Measurements from ENCODE around the gene SRGN.

The SRGN gene

DNA sequence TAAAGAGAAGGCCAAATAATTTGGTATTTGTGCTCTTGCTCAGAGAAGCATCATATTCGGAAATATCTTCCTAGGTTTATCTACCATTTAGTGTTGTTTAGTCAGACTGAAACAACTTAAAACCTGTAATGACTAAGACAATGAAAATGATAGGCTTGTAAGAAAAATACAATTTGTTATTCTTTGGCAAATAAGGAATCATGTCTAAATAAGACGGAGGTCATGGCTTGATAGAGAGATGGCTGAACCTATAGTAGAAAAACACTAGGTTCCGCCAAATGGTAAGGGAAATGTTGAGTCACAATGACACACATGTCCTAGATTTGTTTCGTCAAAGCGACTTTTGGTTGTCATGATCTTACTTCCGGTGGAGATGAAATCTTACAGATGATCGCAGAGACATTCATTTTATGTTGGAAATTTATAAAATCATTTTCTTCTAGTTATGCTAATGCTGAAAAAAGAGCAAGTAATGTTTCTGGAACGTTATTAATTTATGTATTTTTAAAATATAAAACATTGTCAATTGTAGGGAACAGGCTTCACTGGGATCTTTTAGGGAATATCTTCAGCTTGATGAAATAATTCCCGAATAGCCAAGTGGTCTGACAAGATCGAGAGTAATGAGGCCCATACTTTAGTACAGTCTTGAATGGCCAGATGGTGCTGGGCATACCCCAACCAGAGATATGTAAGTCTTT lies 1.0 kb downstream of the SRGN start:
- FAIRE-seq (peak; percentile 64), DNase-seq (ENCODE audit: extremely low spot score, insufficient read length, low read depth) (no peak)

DNA sequence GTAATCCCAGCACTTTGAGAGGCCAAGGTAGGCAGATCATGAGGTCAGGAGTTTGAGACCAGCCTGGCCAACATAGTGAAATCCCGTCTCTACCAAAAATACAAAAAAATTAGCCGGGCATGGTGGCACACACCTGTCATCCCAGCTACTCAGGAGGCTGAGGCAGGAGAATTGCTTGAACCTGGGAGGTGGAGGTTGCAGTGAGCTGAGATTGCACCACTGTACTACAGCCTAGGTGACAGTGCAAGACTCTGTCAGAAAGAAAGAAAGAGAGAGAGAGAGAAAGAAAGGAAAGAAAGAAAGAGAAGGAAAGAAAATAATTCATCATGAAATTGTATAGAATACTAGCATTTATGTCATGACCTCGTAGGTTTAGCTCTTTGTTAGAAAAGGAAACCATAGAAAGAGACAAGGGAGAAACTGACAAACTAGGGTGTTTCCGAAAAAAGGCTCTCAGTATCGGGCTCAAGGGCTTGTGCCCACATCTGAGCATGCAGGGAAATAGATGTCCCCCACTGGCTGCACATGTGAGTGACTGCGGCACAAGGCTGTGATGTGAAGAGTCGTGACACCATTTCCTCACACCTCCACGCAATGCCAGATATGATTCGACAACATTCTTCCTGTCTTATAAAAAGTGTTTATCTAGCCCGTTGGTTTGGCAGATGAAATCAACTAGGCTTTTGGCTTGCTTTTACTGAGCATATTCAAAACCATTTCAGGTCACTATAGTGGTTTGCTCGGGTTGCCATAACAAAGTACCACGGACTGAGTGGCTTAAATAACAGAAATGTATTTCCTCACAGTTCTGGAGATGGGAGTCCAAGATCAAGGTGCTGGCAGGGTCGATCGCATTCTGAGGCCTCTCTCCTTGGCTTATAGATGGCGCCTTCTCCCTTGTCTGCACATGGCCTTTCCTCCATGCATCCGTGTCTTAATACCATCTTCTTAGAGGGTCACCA lies 2.0 kb downstream of the SRGN start:
- FAIRE-seq = peak; percentile 82

DNA sequence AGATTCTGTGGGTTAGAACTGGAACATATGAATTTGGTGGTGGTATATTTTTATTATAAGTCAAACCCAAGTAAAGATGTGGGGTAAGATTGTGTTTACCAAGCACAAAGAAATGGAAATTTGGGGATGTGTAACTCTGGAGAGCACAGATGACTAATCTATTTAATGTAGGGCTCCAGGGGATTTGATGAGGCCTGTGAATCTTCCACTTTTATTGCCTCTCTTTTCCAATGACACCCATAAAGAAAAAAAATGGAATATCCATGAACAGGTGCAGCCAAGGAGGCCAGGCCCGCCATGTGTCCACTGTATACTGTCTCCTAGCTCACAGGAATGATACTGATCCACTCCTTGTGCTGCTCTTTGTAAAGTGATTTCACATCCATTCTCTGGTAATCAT lies 2.8 kb downstream of the SRGN start:
- FAIRE-seq (no peak), DNase-seq (ENCODE audit: extremely low spot score, insufficient read length, low read depth) (no peak)

More for the DNA sequence above, 2.0 kb downstream of the SRGN start:
- DNase-seq (ENCODE audit: extremely low spot score, insufficient read length, low read depth) = peak; percentile 11

DNA sequence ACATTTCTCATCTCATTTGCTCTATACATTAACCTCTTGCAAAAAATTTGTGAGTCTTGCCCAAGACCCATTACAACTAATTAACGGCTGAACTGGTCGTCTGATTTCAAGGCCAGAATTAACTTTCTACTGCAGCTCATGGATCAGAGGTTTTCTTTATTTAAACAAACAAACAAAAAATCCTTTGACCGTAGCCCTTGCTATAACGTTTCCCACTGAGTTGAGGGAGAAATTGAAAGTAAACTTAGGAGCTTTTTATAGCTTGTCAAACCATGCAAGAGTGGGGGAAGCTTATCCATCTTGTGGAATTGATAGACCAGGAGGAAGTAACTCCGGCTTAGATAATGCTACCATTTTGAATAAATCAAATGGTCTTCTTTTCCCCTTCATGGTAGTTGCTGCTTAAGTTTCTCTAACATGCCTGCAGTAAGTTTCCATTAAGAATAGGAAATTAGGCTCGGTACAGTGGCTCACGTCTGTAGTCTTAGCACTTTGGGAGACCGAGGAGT lies 3.3 kb downstream of the SRGN start:
- FAIRE-seq = no peak
- no peak for DNase-seq (ENCODE audit: extremely low spot score, insufficient read length, low read depth)

DNA sequence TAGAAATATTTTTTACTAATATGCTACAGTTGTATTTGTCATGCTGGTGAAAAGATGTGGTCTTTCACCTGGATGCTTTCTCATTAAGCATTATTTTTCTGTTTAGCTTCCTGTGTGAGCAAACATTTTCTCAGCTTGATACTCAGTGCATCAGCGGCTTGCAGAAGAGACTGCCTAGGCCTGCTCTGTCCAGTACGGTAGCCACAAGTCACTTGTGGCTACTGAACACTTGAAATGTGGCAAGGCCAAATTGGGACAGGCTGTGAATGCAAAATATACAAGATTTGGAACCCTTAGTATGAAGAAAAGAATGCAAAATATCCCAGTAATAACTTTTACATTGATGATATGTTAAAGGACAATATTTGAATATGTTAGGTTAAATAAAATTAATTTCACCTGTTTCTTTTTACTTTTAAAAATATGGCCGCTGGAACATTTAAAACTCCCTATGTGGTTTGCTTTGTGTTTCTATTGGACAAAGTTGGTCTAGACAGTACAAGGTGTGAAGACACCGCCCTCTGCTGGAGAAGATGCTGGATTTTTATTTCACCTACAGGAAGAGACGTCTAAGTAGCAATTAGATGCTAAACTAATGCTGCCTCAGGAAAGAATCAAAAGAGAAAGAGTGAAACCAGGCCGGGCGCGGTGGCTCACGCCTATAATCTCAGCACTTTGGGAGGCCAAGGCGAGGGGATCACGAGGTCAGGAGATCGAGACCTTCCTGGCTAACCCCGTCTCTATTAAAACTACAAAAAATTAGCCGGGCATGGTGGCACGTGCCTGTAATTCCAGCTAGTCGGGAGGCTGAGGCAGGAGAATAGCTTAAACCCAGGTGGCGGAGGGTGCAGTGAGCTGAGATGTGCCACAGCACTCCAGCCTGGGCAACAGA lies 5.3 kb downstream of the SRGN start:
- peak; percentile 51 for DNase-seq (ENCODE audit: extremely low spot score, insufficient read length, low read depth)
- peak; percentile 90 for FAIRE-seq

DNA sequence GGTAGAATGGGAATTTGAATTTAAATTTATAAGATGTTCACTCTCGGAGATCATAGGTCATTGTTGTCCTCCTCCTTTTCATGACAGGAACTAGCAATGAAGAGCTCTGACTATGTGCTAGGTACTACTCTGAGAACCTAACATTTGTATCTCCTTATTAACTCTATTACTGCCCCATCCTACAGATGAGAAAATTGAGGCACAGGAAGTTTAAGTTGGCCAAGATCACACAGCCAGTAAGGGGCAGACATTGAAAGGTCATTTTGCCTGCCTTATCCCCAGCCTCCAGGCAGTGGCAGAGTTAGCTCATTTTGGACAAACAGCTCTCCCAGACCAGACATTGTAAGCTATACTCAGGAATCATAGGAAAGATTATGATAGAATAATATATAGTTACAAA lies 6.0 kb downstream of the SRGN start:
- DNase-seq (ENCODE audit: extremely low spot score, insufficient read length, low read depth) = no peak
- FAIRE-seq = no peak

DNA sequence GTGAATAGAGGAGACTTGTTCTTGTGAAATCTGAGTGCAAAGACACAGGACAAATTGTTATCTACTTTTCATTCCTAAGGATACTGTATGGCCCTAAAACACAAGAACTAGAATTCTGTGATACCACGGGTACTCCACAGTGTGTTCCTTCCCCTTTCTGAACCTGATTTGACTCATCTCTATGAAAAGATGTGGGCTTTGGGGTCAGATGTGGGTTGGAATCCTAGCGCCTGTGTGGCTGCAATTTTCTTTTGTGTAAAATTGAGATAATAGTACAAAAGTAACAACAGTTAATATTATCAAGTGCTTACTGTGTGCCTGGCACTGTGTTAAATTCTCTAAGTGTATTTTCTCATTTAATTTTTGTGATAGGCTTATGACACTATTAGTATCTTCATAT lies 8.1 kb downstream of the SRGN start:
- FAIRE-seq = peak; percentile 9
- no peak for DNase-seq (ENCODE audit: extremely low spot score, insufficient read length, low read depth)

DNA sequence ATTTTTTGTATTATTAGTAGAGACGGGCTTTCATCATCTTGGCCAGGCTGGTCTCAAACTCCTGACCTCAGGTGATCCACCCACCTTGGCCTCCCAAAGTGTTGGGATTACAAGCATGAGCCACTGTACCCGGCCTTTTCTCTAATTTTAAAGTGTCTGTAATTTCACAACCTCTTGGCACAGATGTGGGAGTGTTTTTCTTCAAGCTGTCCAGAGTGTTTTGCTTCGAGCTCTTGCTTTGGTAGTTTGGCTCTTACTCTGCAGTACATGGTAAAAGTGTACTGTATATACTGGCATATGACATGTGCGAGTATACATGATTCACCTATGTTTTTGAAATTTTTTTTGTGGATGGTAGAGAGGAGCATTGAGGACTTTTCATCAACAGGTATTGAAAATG lies 9.8 kb downstream of the SRGN start:
- DNase-seq (ENCODE audit: extremely low spot score, insufficient read length, low read depth) (no peak), FAIRE-seq (no peak)

DNA sequence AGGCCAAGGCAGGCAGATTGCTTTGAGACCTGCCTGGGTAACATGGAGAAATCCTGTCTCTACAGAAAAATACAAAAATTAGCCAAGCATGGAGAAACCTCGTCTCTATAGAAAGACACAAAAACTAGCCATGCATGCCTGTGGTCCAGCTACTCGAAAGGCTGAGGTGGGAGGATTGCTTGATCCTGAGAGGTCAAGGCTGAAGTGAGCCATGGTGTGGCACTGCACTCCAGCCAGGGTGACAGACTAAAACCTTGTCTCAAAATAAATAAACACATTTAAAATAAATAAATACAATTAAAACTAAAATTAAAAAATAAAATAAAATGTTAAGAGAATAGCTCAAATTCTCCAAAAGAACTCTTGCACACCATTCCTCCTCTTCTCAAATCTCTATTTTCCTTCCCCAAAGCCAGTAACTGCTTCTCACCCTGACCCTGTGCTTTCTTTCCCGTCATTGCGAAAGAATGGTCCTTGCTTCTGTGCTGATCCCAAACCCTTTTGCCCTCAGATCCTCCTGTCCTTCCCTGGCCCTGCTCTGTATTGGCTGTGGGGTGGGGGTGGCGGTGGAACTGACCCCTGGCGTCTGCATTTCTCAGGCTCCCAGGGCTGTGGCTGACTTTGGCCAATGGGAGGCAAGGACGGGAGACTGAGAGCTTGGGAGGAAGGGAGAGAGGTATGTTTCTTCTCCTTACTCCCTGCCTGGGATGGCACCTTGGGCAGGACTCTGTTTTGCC lies 12.4 kb downstream of the SRGN start:
- DNase-seq (ENCODE audit: extremely low spot score, insufficient read length, low read depth) (no peak), FAIRE-seq (no peak)

DNA sequence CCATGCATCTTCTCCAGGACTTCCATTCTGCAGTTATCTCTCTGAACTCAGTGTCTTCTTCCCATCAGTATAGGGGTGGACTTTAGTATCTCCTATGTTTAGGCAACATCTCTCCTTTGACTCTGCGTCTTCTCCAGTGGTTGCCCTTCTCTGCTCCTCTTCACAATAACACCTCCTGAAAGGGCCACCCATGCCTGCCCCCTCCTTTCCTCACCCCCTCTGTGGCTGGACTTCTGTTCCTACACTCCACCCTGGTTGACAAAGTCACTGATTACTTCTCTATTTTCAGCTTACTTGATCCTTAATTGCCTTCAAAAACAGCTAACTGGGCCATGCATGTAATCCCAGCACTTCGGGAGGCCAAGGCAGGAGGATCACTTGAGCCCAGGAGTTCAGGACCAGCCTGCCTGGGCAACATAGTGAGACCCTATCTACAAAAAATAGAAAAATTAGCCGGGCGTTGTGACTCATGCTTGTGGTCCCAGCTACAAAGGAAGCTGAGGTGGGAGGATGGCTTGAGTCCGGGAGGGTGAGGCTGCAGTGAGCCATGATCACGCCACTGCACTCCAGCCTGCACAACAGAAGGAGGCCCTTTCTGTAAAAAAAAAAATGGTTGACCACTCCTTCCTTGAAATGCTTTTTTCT lies 13.7 kb downstream of the SRGN start:
- no peak for FAIRE-seq
- DNase-seq (ENCODE audit: extremely low spot score, insufficient read length, low read depth) = no peak

DNA sequence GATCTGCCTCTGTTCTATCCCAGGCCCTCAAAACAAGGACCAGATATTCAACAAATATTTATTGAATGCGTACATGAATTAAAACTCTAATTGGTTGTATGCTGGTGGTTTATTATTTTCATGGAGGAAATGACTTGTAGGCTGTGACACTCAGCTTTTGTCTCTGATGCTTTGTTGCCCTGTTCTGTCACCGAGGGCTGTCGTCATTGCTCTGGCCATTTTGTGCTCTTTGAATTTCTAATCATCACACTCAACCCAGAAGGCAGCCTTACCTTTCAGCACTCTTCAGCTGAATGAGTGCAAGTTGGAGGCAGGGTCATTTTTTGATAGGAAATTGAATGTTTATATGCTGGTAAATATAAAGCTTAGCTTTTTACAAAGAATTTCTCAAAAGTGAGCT lies 14.5 kb downstream of the SRGN start:
- DNase-seq (ENCODE audit: extremely low spot score, insufficient read length, low read depth) = no peak
- no peak for FAIRE-seq

DNA sequence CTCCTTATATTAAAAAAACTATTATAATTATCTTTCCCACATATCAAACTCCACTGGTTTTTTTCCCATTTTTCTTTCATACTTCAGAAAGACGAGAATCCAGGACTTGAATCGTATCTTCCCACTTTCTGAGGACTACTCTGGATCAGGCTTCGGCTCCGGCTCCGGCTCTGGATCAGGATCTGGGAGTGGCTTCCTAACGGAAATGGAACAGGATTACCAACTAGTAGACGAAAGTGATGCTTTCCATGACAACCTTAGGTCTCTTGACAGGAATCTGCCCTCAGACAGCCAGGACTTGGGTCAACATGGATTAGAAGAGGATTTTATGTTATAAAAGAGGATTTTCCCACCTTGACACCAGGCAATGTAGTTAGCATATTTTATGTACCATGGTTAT lies 15.9 kb downstream of the SRGN start:
- DNase-seq (ENCODE audit: extremely low spot score, insufficient read length, low read depth) (no peak), FAIRE-seq (no peak)

DNA sequence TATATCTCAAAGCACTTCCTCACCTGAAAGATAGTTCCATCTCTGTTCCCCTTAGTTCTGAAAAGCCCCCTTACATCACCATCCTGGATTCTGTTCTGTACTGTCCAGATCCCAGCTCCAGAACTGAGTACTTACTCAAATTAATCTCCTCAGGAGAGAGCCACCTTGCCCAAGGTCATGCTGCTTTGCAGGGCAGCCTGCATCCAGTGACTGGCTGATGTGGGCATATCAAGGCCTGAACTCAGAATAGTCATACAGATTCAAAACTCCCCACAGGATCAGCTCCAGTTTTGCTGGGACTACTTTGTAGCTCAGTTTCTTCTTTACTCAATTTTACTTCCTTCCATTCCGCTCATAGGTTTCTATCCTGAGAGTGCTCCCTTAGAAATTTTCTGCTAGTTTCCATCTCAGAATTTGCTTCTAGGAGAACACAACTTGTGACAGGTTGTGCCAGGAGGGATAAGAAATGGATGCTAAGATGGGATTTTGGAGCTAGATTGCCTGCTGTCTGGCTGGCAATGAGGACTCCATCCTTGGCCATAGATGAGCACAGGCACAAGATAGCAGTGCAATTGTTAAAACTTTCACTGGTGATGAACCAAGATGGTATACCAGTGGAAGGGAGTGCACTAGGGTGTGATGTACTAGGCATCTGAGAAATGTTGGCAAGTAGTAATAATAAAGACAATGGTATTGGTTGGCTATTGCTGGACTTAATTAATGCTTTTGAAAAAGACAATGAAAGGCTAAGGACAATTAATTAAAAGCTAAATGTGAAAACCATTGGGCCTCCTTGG lies 17.3 kb downstream of the SRGN start:
- FAIRE-seq (no peak), DNase-seq (ENCODE audit: extremely low spot score, insufficient read length, low read depth) (no peak)

DNA sequence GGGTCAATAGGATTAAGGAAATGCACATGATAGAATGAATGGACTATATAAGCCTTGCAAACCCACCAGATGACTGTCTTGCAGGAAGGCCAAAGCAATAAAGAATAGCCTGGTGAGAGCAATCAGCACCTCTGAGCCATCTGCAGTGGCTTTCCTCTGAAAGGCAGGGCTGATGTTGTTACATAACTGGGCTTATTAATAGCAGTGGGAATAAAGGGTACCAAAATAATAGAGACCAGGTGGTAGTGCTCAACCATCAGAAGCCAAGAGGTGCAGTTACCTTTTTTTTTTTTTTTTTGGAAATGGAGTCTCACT lies 19.2 kb downstream of the SRGN start:
- FAIRE-seq (no peak), DNase-seq (ENCODE audit: extremely low spot score, insufficient read length, low read depth) (no peak)

DNA sequence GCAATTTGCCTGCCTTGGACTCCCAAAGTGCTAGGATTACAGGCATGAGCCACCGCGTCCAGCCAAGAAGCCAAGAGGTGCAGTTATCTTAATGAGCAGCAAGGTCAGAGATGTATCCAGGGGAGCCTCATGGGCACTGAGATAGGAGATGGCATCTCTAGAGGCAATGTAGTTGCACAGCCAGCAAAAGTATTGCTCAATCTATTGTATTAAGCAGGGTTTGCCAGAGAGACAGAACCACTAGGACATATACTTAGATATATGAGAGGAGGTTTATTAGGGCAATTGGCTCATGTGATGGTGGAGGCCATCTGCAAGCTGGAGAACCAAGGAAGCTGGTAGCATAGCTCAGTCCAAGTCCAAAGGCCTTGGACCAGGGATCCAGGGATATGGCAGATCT lies 19.8 kb downstream of the SRGN start:
- FAIRE-seq = no peak
- DNase-seq (ENCODE audit: extremely low spot score, insufficient read length, low read depth) = no peak

DNA sequence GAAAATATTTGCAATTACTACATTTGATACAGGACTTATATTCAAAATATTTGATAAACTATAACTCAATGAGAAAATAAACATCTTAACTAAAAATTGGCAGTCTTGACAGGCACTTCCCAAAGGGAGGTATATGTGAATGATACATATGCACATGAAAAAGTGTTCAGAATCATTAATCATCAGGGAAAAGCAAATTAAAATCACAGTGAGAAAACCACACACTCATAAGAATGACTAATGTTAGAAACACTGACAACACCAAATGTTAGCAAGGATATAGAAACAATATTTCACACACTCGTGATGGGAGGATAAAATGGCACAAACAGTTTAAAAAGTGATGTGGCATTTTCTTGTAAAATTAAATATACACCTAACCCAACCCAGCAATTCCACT lies 32.0 kb downstream of the SRGN start:
- no peak for FAIRE-seq
- no peak for DNase-seq (ENCODE audit: extremely low spot score, insufficient read length, low read depth)

DNA sequence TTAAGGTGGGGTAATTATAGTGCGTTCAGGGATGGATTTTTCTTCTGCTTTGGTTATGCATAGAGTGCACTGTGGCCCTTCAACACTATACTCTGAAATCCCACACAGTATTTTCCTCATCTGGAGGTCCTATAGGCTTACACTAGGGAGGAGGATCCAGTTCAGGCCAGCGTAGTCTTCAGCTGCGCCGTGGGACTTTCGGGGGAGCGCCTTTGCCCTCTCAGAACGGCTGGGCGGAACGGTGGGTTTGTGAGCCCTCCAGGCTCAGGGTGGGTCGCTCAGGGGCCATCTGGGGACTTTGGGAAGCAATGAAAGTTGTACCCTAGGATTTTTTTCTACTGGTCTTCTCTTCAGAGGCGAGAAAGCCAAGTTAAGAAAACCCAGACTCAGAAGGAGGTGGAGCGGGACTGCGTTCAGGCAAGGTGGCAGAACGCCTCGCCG lies 35.4 kb downstream of the SRGN start:
- DNase-seq (ENCODE audit: extremely low spot score, insufficient read length, low read depth) (peak; percentile 5), FAIRE-seq (no peak)
